H1 (cell line): ENCODE measurements around the gene PIP5K1C. TPM values are rescaled to one million over a fixed set of nuclear protein-coding genes. Genes with fewer than 3 reads are reported as not detected.
A peak's percentile ranks its signal among the peaks of the same experiment; 100 is the strongest.

Experiments used
- CTCF ChIA-PET: fragments of 300-600 bp; sonication (Branson Sonifier 250); formaldehyde crosslinking; loops from one replicate; lab custom pipeline; 2021; ENCODE audit not compliant: partially characterized antibody; lab: Charles Lee
- POLR2A ChIA-PET: fragments of 300-600 bp; sonication (Branson Sonifier 250); formaldehyde crosslinking; loops from one replicate; lab custom pipeline; 2021; ENCODE audit warnings: inconsistent platforms; ENCODE audit not compliant: partially characterized antibody; lab: Charles Lee
- DNase-seq, 2 experiments: peaks; one replicate each; pipeline versions ENCODE4 v3.0.0 to v3.0.0-alpha.2; 2010 to 2022; ENCODE audit warnings: low spot score in 2 of 2, low read depth in 1 of 2, mixed read lengths in 1 of 2
- FAIRE-seq: peaks from 2 replicates; lab custom pipeline; 2011; peaks lifted over from hg19 to GRCh38; lab: Jason Lieb, UNC
- H2AFZ ChIP-seq: 2 replicates; pipeline ENCODE4 v1.8.1; 2012; ENCODE audit warnings: low read length, inconsistent platforms
- H2AK5ac ChIP-seq: 2 replicates; pipeline ENCODE4 v1.6.1; 2013; ENCODE audit warnings: low read depth, low read length
- H2BK120ac ChIP-seq: replicated peaks from 2 replicates; pipeline ENCODE3; 2013; ENCODE audit warnings: low read depth, low read length, inconsistent platforms
- H2BK12ac ChIP-seq: 2 replicates; pipeline ENCODE4 v1.6.1; 2013; ENCODE audit warnings: low read depth, low read length
- H2BK15ac ChIP-seq: 2 replicates; pipeline ENCODE4 v1.6.1; 2013; ENCODE audit warnings: low read length
- H2BK20ac ChIP-seq: 2 replicates; pipeline ENCODE4 v1.6.1; 2013; ENCODE audit warnings: low read length
- H2BK5ac ChIP-seq: 2 replicates; pipeline ENCODE4 v1.6.1; 2013; ENCODE audit warnings: low read depth, low read length
- H3K14ac ChIP-seq: 2 replicates; pipeline ENCODE4 v1.6.1; 2013; ENCODE audit warnings: inconsistent platforms; ENCODE audit not compliant: insufficient read length
- H3K18ac ChIP-seq: 2 replicates; pipeline ENCODE4 v1.6.1; 2013; ENCODE audit warnings: low read length; ENCODE audit errors: extremely low read depth
- H3K23ac ChIP-seq: 2 replicates; pipeline ENCODE4 v1.6.1; 2013; ENCODE audit warnings: inconsistent platforms; ENCODE audit not compliant: insufficient read length
- H3K23me2 ChIP-seq: 2 replicates; pipeline ENCODE4 v1.6.1; 2013; ENCODE audit warnings: low read depth, low read length
- H3K27ac ChIP-seq: 2 replicates; pipeline ENCODE4 v1.6.1; 2011; ENCODE audit warnings: low read depth, low read length, inconsistent platforms
- H3K27me3 ChIP-seq, 4 experiments: replicated peaks in 1 of 4; 1 replicate in 1 of 4; 2 replicates in 3 of 4; pipeline versions ENCODE4 v1.6.1 to v1.8.1; 2011 to 2013; ENCODE audit warnings: low read length in 3 of 4, mild to moderate bottlenecking in 3 of 4, inconsistent platforms in 2 of 4, mixed read lengths in 2 of 4, moderate library complexity in 1 of 4; ENCODE audit not compliant: control insufficient read depth in 3 of 4, insufficient read depth in 3 of 4; ENCODE audit errors: extremely low read depth in 1 of 4
- H3K36me3 ChIP-seq, 4 experiments: 2 replicates each; pipeline versions ENCODE4 v1.6.1 to v1.8.1; 2011 to 2013; ENCODE audit warnings: mild to moderate bottlenecking in 4 of 4, low read length in 3 of 4, moderate library complexity in 2 of 4, control low read depth in 1 of 4, inconsistent platforms in 1 of 4; ENCODE audit not compliant: insufficient read depth in 4 of 4, control insufficient read depth in 2 of 4
- H3K4ac ChIP-seq: replicated peaks from 2 replicates; pipeline ENCODE3; 2013; ENCODE audit warnings: low read length, low read depth, mixed read lengths, inconsistent platforms; ENCODE audit not compliant: insufficient read length
- H3K4me1 ChIP-seq, 4 experiments: replicated peaks in 1 of 4; 1 replicate in 1 of 4; 2 replicates in 3 of 4; pipeline versions ENCODE4 v1.6.1 to v1.8.1; 2011 to 2013; ENCODE audit warnings: low read length in 3 of 4, inconsistent platforms in 2 of 4, mixed read lengths in 1 of 4; ENCODE audit not compliant: insufficient read depth in 4 of 4, control insufficient read depth in 3 of 4
- H3K4me2 ChIP-seq, 2 experiments: 2 replicates each; pipeline versions ENCODE4 v1.6.1 to v1.8.1; 2011 to 2013; ENCODE audit warnings: low read depth in 2 of 2, low read length in 2 of 2, control low read depth in 1 of 2, inconsistent platforms in 1 of 2, mild to moderate bottlenecking in 1 of 2; ENCODE audit not compliant: insufficient read depth in 1 of 2
- H3K4me3 ChIP-seq, 4 experiments: fragments of 200-600, 300-600 bp in 1 of 4; sonication (generic), shearing (Covaris generic), sonication (Bioruptor Twin) in 1 of 4; 2 replicates each; pipeline versions ENCODE4 v1.5.1 to v1.8.1; 2011 to 2016; ENCODE audit warnings: low read length in 4 of 4, low read depth in 3 of 4, control low read depth in 2 of 4, inconsistent platforms in 2 of 4, mild to moderate bottlenecking in 2 of 4, mixed read lengths in 1 of 4, moderate library complexity in 1 of 4; ENCODE audit not compliant: insufficient read depth in 2 of 4; ENCODE audit errors: extremely low read depth in 1 of 4
- H3K56ac ChIP-seq: replicated peaks from 2 replicates; pipeline ENCODE3; 2013; ENCODE audit warnings: low read depth, mild to moderate bottlenecking, mixed read lengths, low read length, inconsistent platforms; ENCODE audit not compliant: insufficient read length
- H3K79me1 ChIP-seq: 2 replicates; pipeline ENCODE4 v1.6.1; 2013; ENCODE audit warnings: low read depth, low read length, control low read depth
- H3K79me2 ChIP-seq, 2 experiments: 2 replicates each; pipeline versions ENCODE4 v1.6.1 to v1.8.1; 2012 to 2013; ENCODE audit warnings: low read length in 2 of 2, mild to moderate bottlenecking in 2 of 2, inconsistent platforms in 1 of 2; ENCODE audit not compliant: insufficient read depth in 2 of 2, control insufficient read depth in 1 of 2
- H3K9ac ChIP-seq, 4 experiments: replicated peaks in 1 of 4; 1 replicate in 1 of 4; 2 replicates in 3 of 4; pipeline versions ENCODE4 v1.6.1 to v1.8.1; 2011 to 2013; ENCODE audit warnings: low read depth in 3 of 4, low read length in 3 of 4, control low read depth in 2 of 4, mild to moderate bottlenecking in 2 of 4, moderate library complexity in 2 of 4, inconsistent platforms in 1 of 4; ENCODE audit errors: extremely low read depth in 1 of 4
- H3K9me3 ChIP-seq, 2 experiments: 2 replicates each; pipeline versions ENCODE4 v1.6.1 to v1.8.1; 2012 to 2013; ENCODE audit warnings: mild to moderate bottlenecking in 2 of 2, moderate library complexity in 2 of 2, control low read depth in 1 of 2, inconsistent platforms in 1 of 2, low read depth in 1 of 2, low read length in 1 of 2, mixed read lengths in 1 of 2; ENCODE audit not compliant: insufficient read depth in 2 of 2
- H4K20me1 ChIP-seq, 2 experiments: replicated peaks in 1 of 2; 2 replicates each; pipeline versions ENCODE3 to v1.8.1; 2011 to 2013; ENCODE audit warnings: inconsistent platforms in 2 of 2, low read length in 2 of 2, mild to moderate bottlenecking in 1 of 2; ENCODE audit not compliant: insufficient read depth in 2 of 2, control insufficient read depth in 1 of 2
- H4K5ac ChIP-seq: 2 replicates; pipeline ENCODE4 v1.6.1; 2013; ENCODE audit warnings: low read length, low read depth, mixed read lengths, inconsistent platforms; ENCODE audit not compliant: insufficient read length
- H4K8ac ChIP-seq: 2 replicates; pipeline ENCODE4 v1.8.0; 2013; ENCODE audit warnings: mild to moderate bottlenecking, moderate library complexity, low read length, inconsistent platforms; ENCODE audit not compliant: insufficient read depth; ENCODE audit errors: extremely low read depth
- H4K91ac ChIP-seq: replicated peaks from 2 replicates; pipeline ENCODE3; 2013; ENCODE audit warnings: low read length, mixed read lengths, inconsistent platforms; ENCODE audit not compliant: insufficient read length
- ATF2 ChIP-seq: IDR thresholded peaks from 2 replicates; pipeline ENCODE4 v1.6.1; 2012; ENCODE audit warnings: low read length, inconsistent platforms
- ATF3 ChIP-seq: IDR thresholded peaks from 2 replicates; pipeline ENCODE4 v1.6.1; 2011; ENCODE audit warnings: low read depth, mild to moderate bottlenecking, low read length; ENCODE audit not compliant: insufficient read depth
- CTBP2 ChIP-seq: IDR thresholded peaks from 2 replicates; pipeline ENCODE4 v1.7.0; 2011; ENCODE audit warnings: borderline replicate concordance, mild to moderate bottlenecking, moderate library complexity, mixed read lengths, low read length; ENCODE audit not compliant: insufficient read depth, insufficient read length
- HDAC6 ChIP-seq: IDR thresholded peaks from one replicate; pipeline ENCODE4 v1.7.1; 2012; ENCODE audit warnings: low read depth, mild to moderate bottlenecking, inconsistent platforms, low read length, moderate library complexity
- RXRA ChIP-seq: IDR thresholded peaks from 2 replicates; pipeline ENCODE4 v1.6.1; 2011; ENCODE audit warnings: low read depth, mild to moderate bottlenecking, low read length, moderate library complexity; ENCODE audit not compliant: insufficient read depth
- SAP30 ChIP-seq: fragments of 300-600 bp; sonication (generic); IDR thresholded peaks from 2 replicates; pipeline ENCODE4 v1.7.1; 2012; ENCODE audit warnings: low read length, moderate library complexity, mild to moderate bottlenecking, inconsistent platforms; ENCODE audit not compliant: insufficient read depth, insufficient replicate concordance
- SP4 ChIP-seq: IDR thresholded peaks from 2 replicates; pipeline ENCODE4 v1.6.1; 2012; ENCODE audit warnings: low read length, inconsistent platforms
- SUZ12 ChIP-seq: fragments of 200-600 bp; sonication (generic); IDR thresholded peaks from 2 replicates; pipeline ENCODE4 v1.6.1; 2012; ENCODE audit warnings: mild to moderate bottlenecking, inconsistent platforms, low read length, moderate library complexity, mixed read lengths
- WGBS, 2 experiments: shearing (Covaris generic) in 1 of 2; methylation state at CpG; one replicate each; pipeline versions ENCODE4 v1.1.6 to v1.1.7; 2013 to 2015; ENCODE audit warnings: low lambda C conversion rate in 2 of 2, mixed read lengths in 2 of 2, inconsistent platforms in 1 of 2, low coverage in 1 of 2, missing lambda C conversion rate in 1 of 2; ENCODE audit not compliant: insufficient replicate concordance in 2 of 2, insufficient coverage in 1 of 2, insufficient read length in 1 of 2; ENCODE audit errors: extremely low coverage in 1 of 2, missing lambda C conversion rate in 1 of 2; 5-methylcytosine and 5-hydroxymethylcytosine counted together
- polyA plus RNA-seq, 7 experiments: library from polyadenylated mRNA; depleted of rRNA in 3 of 7; stranded (reverse) in 5 of 7; unstranded in 2 of 7; fragments of >200 nt in 5 of 7; fragments of 200-250 nt in 2 of 7; gene quantifications; 1 replicate in 5 of 7; 2 replicates in 1 of 7; 4 replicates in 1 of 7; pipeline versions ENCODE4 v1.2.1 to v1.2.3, GENCODE V29; 2011 to 2013; ENCODE audit warnings: missing spikeins in 2 of 7, mixed read lengths in 2 of 7
- total RNA-seq: library from RNA; stranded (reverse); fragmentation: NEBNext Ultra II Directional; extraction: Animal tissue kit (Norgen Biotek cat#: 25700); gene quantifications from 2 replicates; pipeline ENCODE4 v1.2.1, GENCODE V29; 2021

The PIP5K1C gene
- total and polyA plus RNA-seq, 2 of the 8 experiments (the other 6 are each of a cell fraction or from before 2014, with no cell fraction given): 10.6 to 32.9 TPM

- Histone ChIP-seq H3K9me3 (no peaks in the 10 kb centered on the region), H3K4me1 (peaks cover 0 to 21% (median 10%) of the 10 kb centered on the region in 4 experiments; a peak in 5 of 7 replicates), H3K79me1 (peaks cover 9% of the 10 kb centered on the region; the same call in 1 of the 2 replicates), H3K36me3 (peaks cover 0 to 4% (median 2%) of the 10 kb centered on the region in 4 experiments; a peak in 1 of 8 replicates), H4K91ac (peak overlapping the region; percentile 40), H2AK5ac (no peak overlapping the region), H2BK12ac (no peak overlapping the region), H3K18ac (no peak overlapping the region), H3K14ac (no peak overlapping the region), H3K23me2 (peaks cover 2% of the 10 kb centered on the region; the same call in 1 of the 2 replicates), H2BK5ac (no peak overlapping the region; the same call in 1 of the 2 replicates), H3K79me2 (peaks cover 0 to 3% of the 10 kb centered on the region in 2 experiments; a peak in 1 of 4 replicates), H2AFZ (no peak overlapping the region), H3K27me3 (no peaks in the 10 kb centered on the region), H3K4me2 (no peak overlapping the region), H3K27ac (no peak overlapping the region), H3K9ac (no peak overlapping the region; a peak in 1 of 7 replicates), H3K4me3 (no peak overlapping the region), H2BK120ac (no peak overlapping the region), H2BK20ac (no peak overlapping the region), H2BK15ac (no peak overlapping the region), H4K20me1 (peaks cover 10 to 41% of the 10 kb centered on the region in 2 experiments), H3K4ac (no peak overlapping the region), H3K23ac (no peak overlapping the region), H4K8ac (no peak overlapping the region), H4K5ac (no peak overlapping the region), H3K56ac (no peak overlapping the region)
- CTCF ChIA-PET: interaction anchor here (1.0 to 5.8 kb wide), 7 partner anchors 15 to 49 kb away, joined by 3 to 110 read pairs (median 11); partner anchors contain the start of genes PIP5K1C and TJP3
- FAIRE-seq (no peak), DNase-seq (no peak)
- 91% methylated on average over 33 of the region's 39 CpGs; no CpG with 5 or more reads in 1 of the 2 experiments for WGBS, 2 experiments
- POLR2A ChIA-PET: interaction anchor here (0.6 to 1.1 kb wide), 2 partner anchors 9 to 62 kb away, joined by 3 to 4 read pairs; no protein-coding TSS in a partner anchor
- TF ChIP-seq CTBP2 (no peak), HDAC6 (no peak), SAP30 (no peak), ATF2 (no peak), SUZ12 (no peak), RXRA (no peak), ATF3 (no peak), SP4 (no peak)
Measured at GRCh38 chr19:3669082-3669946, 31.0 kb downstream of the PIP5K1C start.
